ENCODE measurements around the gene ZSCAN16. TPM values are rescaled to one million over a fixed set of nuclear protein-coding genes. Genes with fewer than 3 reads are reported as not detected.

Gene ZSCAN16
- total and polyA plus RNA-seq, 2 of the 13 experiments (the other 11 are each of a cell fraction or from before 2014, with no cell fraction given): 5.7 to 12.7 TPM

DNA sequence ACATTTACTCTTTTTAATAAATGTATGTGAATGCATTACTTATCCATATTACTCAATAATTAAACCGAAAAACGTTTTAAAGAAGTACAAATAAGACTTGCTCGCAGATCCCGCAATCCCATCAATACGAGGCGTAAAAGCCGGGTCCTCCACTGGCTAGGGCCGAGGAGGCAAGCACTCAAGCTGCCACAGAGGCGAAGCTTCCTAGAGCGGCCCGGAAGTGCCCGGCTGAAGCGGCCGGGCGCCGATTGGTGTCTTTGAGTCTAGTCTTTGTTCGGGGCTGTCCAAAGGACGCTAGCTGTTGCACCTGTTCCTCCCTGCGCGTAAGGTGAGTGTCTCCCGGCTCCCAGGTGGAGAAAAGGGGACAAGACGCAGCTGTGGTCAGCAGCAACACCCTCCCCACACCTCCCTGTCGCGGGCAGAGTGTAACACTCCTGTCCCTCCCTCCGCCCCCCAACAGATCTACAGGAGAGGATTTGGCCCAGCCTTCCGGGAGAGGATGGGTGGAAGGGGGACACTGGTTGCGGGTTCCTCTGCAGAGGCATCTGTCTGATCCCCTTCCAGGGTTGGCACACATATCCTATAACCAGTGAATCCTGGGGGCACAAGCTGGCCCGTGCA lies at the start of gene ZSCAN16 (continued):
- TF ChIP-seq PHF21A (CRISPR knock-in tag; IDR thresholded peaks at IDR 0.05): peak; percentile 87; the same call in 1 of the 2 replicates
- no peak for TF ChIP-seq PCBP2 (optimal IDR thresholded peaks at IDR 0.05; ENCODE audit: low read depth, low read length, poor library complexity, severe bottlenecking)
- peak; percentile 92 for TF ChIP-seq POLR2AphosphoS5 (IDR thresholded peaks at IDR 0.05; ENCODE audit: low read depth, low read length)
- TF ChIP-seq MTF1 (CRISPR knock-in tag; IDR thresholded peaks at IDR 0.05): no peak
- TF ChIP-seq, protein P1, sequence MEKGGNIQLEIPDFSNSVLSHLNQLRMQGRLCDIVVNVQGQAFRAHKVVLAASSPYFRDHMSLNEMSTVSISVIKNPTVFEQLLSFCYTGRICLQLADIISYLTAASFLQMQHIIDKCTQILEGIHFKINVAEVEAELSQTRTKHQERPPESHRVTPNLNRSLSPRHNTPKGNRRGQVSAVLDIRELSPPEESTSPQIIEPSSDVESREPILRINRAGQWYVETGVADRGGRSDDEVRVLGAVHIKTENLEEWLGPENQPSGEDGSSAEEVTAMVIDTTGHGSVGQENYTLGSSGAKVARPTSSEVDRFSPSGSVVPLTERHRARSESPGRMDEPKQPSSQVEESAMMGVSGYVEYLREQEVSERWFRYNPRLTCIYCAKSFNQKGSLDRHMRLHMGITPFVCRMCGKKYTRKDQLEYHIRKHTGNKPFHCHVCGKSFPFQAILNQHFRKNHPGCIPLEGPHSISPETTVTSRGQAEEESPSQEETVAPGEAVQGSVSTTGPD (CRISPR knock-in tag; IDR thresholded peaks at IDR 0.05): no peak
- no peak for TF ChIP-seq HNRNPUL1 (IDR thresholded peaks at IDR 0.05; ENCODE audit: low read depth, low read length)
- no peak; the same call in 1 of the 2 replicates for TF ChIP-seq ZNF331 (CRISPR knock-in tag; IDR thresholded peaks at IDR 0.05)
- no peak for TF ChIP-seq PRPF4 (IDR thresholded peaks at IDR 0.05; ENCODE audit: low read depth, low read length, poor library complexity, severe bottlenecking)
- TF ChIP-seq, protein P2, sequence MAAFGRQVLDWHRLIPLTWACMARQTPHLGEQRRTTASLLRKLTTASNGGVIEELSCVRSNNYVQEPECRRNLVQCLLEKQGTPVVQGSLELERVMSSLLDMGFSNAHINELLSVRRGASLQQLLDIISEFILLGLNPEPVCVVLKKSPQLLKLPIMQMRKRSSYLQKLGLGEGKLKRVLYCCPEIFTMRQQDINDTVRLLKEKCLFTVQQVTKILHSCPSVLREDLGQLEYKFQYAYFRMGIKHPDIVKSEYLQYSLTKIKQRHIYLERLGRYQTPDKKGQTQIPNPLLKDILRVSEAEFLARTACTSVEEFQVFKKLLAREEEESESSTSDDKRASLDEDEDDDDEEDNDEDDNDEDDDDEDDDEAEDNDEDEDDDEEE (CRISPR knock-in tag; IDR thresholded peaks at IDR 0.05): no peak
- no peak for TF ChIP-seq ATM (IDR thresholded peaks at IDR 0.05; ENCODE audit: borderline replicate concordance)
- TF ChIP-seq, protein P3, sequence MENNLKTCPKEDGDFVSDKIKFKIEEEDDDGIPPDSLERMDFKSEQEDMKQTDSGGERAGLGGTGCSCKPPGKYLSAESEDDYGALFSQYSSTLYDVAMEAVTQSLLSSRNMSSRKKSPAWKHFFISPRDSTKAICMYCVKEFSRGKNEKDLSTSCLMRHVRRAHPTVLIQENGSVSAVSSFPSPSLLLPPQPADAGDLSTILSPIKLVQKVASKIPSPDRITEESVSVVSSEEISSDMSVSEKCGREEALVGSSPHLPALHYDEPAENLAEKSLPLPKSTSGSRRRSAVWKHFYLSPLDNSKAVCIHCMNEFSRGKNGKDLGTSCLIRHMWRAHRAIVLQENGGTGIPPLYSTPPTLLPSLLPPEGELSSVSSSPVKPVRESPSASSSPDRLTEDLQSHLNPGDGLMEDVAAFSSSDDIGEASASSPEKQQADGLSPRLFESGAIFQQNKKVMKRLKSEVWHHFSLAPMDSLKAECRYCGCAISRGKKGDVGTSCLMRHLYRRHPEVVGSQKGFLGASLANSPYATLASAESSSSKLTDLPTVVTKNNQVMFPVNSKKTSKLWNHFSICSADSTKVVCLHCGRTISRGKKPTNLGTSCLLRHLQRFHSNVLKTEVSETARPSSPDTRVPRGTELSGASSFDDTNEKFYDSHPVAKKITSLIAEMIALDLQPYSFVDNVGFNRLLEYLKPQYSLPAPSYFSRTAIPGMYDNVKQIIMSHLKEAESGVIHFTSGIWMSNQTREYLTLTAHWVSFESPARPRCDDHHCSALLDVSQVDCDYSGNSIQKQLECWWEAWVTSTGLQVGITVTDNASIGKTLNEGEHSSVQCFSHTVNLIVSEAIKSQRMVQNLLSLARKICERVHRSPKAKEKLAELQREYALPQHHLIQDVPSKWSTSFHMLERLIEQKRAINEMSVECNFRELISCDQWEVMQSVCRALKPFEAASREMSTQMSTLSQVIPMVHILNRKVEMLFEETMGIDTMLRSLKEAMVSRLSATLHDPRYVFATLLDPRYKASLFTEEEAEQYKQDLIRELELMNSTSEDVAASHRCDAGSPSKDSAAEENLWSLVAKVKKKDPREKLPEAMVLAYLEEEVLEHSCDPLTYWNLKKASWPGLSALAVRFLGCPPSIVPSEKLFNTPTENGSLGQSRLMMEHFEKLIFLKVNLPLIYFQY (CRISPR knock-in tag; IDR thresholded peaks at IDR 0.05; ENCODE audit: borderline replicate concordance): peak; percentile 82; the same call in 1 of the 2 replicates
- TF ChIP-seq CAMTA2 (CRISPR knock-in tag; IDR thresholded peaks at IDR 0.05; ENCODE audit: borderline replicate concordance): no peak
- TF ChIP-seq POGZ (CRISPR knock-in tag; IDR thresholded peaks at IDR 0.05): peak; percentile 94
- peak; percentile 39 for TF ChIP-seq AGO1 (IDR thresholded peaks at IDR 0.05; ENCODE audit: low read depth, low read length, poor library complexity, severe bottlenecking)
- TF ChIP-seq, protein P4, sequence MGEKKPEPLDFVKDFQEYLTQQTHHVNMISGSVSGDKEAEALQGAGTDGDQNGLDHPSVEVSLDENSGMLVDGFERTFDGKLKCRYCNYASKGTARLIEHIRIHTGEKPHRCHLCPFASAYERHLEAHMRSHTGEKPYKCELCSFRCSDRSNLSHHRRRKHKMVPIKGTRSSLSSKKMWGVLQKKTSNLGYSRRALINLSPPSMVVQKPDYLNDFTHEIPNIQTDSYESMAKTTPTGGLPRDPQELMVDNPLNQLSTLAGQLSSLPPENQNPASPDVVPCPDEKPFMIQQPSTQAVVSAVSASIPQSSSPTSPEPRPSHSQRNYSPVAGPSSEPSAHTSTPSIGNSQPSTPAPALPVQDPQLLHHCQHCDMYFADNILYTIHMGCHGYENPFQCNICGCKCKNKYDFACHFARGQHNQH (CRISPR knock-in tag; IDR thresholded peaks at IDR 0.05): peak; percentile 99
- TF ChIP-seq FIP1L1 (IDR thresholded peaks at IDR 0.05; ENCODE audit: borderline replicate concordance, insufficient read depth, low read depth, low read length): no peak
- TF ChIP-seq, protein P5, sequence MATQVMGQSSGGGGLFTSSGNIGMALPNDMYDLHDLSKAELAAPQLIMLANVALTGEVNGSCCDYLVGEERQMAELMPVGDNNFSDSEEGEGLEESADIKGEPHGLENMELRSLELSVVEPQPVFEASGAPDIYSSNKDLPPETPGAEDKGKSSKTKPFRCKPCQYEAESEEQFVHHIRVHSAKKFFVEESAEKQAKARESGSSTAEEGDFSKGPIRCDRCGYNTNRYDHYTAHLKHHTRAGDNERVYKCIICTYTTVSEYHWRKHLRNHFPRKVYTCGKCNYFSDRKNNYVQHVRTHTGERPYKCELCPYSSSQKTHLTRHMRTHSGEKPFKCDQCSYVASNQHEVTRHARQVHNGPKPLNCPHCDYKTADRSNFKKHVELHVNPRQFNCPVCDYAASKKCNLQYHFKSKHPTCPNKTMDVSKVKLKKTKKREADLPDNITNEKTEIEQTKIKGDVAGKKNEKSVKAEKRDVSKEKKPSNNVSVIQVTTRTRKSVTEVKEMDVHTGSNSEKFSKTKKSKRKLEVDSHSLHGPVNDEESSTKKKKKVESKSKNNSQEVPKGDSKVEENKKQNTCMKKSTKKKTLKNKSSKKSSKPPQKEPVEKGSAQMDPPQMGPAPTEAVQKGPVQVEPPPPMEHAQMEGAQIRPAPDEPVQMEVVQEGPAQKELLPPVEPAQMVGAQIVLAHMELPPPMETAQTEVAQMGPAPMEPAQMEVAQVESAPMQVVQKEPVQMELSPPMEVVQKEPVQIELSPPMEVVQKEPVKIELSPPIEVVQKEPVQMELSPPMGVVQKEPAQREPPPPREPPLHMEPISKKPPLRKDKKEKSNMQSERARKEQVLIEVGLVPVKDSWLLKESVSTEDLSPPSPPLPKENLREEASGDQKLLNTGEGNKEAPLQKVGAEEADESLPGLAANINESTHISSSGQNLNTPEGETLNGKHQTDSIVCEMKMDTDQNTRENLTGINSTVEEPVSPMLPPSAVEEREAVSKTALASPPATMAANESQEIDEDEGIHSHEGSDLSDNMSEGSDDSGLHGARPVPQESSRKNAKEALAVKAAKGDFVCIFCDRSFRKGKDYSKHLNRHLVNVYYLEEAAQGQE (IDR thresholded peaks at IDR 0.05; ENCODE audit: borderline replicate concordance in 1 of 2, low read depth in 1 of 2, low read length in 2 of 2): peak in 1 of 2 experiments; percentile 64; a peak in 1 of 4 replicates
